ENCODE measurements around the gene TTYH2. TPM values are rescaled to one million over a fixed set of nuclear protein-coding genes. Genes with fewer than 3 reads are reported as not detected.

TTYH2 gene
- total RNA-seq, 6 donors from 2014 or later, result 2.4 to 10.5 (median 8.0) TPM

DNA sequence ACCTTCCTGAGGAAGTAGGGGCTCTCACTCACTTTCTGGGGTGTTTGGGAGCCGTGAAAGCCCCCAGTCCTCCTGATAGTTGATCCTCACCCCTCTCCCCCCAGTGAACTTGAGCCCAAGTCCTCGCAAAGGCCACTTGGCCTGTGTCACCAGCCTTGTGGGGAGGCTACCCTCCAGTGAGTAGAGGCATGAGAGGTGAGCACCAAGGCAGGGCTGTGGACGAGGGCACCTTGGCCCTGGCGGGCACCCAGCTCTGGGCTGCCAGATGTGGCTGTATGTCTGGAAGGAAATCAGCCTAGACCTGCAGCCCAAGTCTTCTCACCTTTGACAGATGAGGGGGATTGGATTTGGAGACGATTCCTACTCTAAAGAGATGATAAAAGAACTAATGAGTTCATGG, 3.1 kb downstream of the TTYH2 start:
- no peak for ATAC-seq (ENCODE audit: low FRiP score in 2 of 2)
- Histone ChIP-seq H3K4me3 (no peak overlapping the region), H3K36me3 (no peaks in the 10 kb centered on the region), H3K4me1 (peaks cover 23 to 29% (median 25%) of the 10 kb centered on the region in 4 donors), H3K27me3 (no peaks in the 10 kb centered on the region), H3K27ac (no peak overlapping the region), H3K9me3 (no peaks in the 10 kb centered on the region)
- DNase-seq, result no peak
- 77 to 82% methylated on average over 4 to 5 of the region's 5 CpGs for WGBS, 2 donors
- no peak for TF ChIP-seq POLR2AphosphoS5 (IDR thresholded peaks at IDR 0.05)
- TF ChIP-seq EP300 (IDR thresholded peaks at IDR 0.05), result no peak
- no peak for TF ChIP-seq POLR2A (IDR thresholded peaks at IDR 0.05)

GRCh38 chr17:74217037-74217730, 3.8 kb downstream of the TTYH2 start:
- ATAC-seq (ENCODE audit: low FRiP score in 2 of 2), result no peak
- no peaks in the 10 kb centered on the region for H3K9me3 ChIP-seq
- H3K36me3 ChIP-seq, result no peaks in the 10 kb centered on the region
- TF ChIP-seq POLR2AphosphoS5 (IDR thresholded peaks at IDR 0.05), result no peak
- TF ChIP-seq POLR2A (IDR thresholded peaks at IDR 0.05), result no peak
- no peak for TF ChIP-seq EP300 (IDR thresholded peaks at IDR 0.05)
- TF ChIP-seq CTCF (IDR thresholded peaks at IDR 0.05), result no peak
- H3K27me3 ChIP-seq, result no peaks in the 10 kb centered on the region
- H3K27ac ChIP-seq, result no peak overlapping the region
- DNase-seq, result no peak
- no peak overlapping the region for H3K4me3 ChIP-seq
- 62 to 72% methylated on average over 13 of the region's 13 CpGs for WGBS, 2 donors
- H3K4me1 ChIP-seq, result peaks cover 16 to 22% (median 19%) of the 10 kb centered on the region in 4 donors

DNA sequence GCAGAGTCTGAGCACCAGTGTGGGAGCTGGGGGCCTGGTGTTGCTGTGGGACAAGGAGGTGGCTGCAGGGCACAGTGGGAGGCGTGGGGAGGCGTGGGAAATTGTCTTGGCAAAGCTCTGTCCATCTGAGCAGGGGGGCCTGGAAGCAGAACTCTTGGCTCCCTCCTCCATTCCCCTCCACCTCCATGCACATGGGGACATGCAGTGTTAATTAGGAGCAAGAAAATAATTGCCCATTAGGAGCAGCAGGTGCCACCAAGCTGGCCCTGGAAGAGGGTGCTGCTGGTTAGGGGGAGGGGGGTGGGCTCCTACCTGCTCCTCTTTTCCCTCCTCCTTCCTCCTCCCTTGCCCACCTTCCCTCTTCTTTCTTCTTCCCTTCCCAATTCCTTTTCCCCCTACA, 4.5 kb downstream of the TTYH2 start:
- no peak for DNase-seq
- TF ChIP-seq POLR2AphosphoS5 (IDR thresholded peaks at IDR 0.05), result no peak
- no peak for TF ChIP-seq CTCF (IDR thresholded peaks at IDR 0.05)
- H3K4me3 ChIP-seq, result no peak overlapping the region
- ATAC-seq (ENCODE audit: low FRiP score in 2 of 2), result no peak
- no peaks in the 10 kb centered on the region for H3K27me3 ChIP-seq
- peaks cover 10 to 15% (median 12%) of the 10 kb centered on the region in 4 donors for H3K4me1 ChIP-seq
- 97 to 100% methylated on average over 2 of the region's 2 CpGs for WGBS, 2 donors
- H3K27ac ChIP-seq, result no peak overlapping the region
- H3K36me3 ChIP-seq, result no peaks in the 10 kb centered on the region
- H3K9me3 ChIP-seq, result no peaks in the 10 kb centered on the region

- Histone ChIP-seq H3K27me3 (no peaks in the 10 kb centered on the region), H3K4me3 (no peak overlapping the region), H3K9me3 (no peaks in the 10 kb centered on the region), H3K27ac (no peak overlapping the region), H3K36me3 (no peaks in the 10 kb centered on the region), H3K4me1 (peaks cover 10 to 12% (median 11%) of the 10 kb centered on the region in 4 donors)
- TF ChIP-seq EP300 (IDR thresholded peaks at IDR 0.05) (no peak), CTCF (IDR thresholded peaks at IDR 0.05) (no peak), POLR2AphosphoS5 (IDR thresholded peaks at IDR 0.05) (no peak), POLR2A (IDR thresholded peaks at IDR 0.05) (no peak)
- no peak for DNase-seq
- WGBS, 2 donors, result 69 to 82% methylated on average over 8 of the region's 8 CpGs
- ATAC-seq (ENCODE audit: low FRiP score in 2 of 2), result no peak
Measured at GRCh38 chr17:74218436-74218835, 5.1 kb downstream of the TTYH2 start.

DNA sequence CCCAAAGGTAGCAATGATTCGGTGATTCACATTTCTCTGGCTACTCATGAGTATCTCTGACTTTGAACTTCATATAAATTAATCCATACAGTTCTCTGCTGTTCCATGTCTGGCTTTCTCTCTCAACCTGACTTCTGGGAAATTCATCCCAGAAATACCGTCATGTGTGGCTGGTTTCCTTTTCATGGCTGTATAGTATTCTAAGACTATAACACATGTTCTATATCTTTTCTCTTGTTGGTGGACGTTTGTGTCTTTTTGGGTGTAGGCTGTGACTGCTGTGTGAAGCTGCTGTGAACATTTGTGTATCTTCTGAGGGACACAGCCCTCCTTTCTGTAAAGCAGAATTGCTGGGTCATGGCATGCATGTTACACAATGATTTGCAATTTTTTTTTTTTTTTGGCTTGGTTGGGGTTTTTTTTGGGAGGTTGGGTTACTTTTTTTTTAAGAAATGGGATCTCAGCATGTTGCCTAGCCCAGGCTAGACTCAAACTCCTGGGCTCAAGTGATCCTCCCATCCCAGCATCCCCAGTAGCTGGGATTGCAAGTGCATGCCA, 6.3 kb downstream of the TTYH2 start:
- TF ChIP-seq POLR2AphosphoS5 (IDR thresholded peaks at IDR 0.05) (no peak), POLR2A (IDR thresholded peaks at IDR 0.05) (no peak), EP300 (IDR thresholded peaks at IDR 0.05) (no peak), CTCF (IDR thresholded peaks at IDR 0.05) (no peak)
- ATAC-seq (ENCODE audit: low FRiP score in 2 of 2) (no peak), DNase-seq (no peak)
- no peaks in the 10 kb centered on the region for H3K4me1 ChIP-seq
- peaks cover 0 to 4% (median 0%) of the 10 kb centered on the region in 4 donors for H3K36me3 ChIP-seq
- H3K9me3 ChIP-seq, result no peaks in the 10 kb centered on the region
- WGBS, 2 donors, result 83 to 87% methylated on average over 3 of the region's 3 CpGs
- H3K27ac ChIP-seq, result no peak overlapping the region
- no peak overlapping the region for H3K4me3 ChIP-seq
- no peaks in the 10 kb centered on the region for H3K27me3 ChIP-seq

Data from upper lobe of left lung (tissue), 6 donors.